GM20431 (cell line): ENCODE results near the gene ENTPD3.

Experiments used
- in situ Hi-C: fragments of 300-500 bp; cut with MseI, MboI; formaldehyde crosslinking; loops from one replicate; pipeline ENCODE4 v1.15.0; 2020; ENCODE audit warnings: low sequenced_read_pairs; ENCODE audit not compliant: unreplicated experiment

ENTPD3 gene

DNA sequence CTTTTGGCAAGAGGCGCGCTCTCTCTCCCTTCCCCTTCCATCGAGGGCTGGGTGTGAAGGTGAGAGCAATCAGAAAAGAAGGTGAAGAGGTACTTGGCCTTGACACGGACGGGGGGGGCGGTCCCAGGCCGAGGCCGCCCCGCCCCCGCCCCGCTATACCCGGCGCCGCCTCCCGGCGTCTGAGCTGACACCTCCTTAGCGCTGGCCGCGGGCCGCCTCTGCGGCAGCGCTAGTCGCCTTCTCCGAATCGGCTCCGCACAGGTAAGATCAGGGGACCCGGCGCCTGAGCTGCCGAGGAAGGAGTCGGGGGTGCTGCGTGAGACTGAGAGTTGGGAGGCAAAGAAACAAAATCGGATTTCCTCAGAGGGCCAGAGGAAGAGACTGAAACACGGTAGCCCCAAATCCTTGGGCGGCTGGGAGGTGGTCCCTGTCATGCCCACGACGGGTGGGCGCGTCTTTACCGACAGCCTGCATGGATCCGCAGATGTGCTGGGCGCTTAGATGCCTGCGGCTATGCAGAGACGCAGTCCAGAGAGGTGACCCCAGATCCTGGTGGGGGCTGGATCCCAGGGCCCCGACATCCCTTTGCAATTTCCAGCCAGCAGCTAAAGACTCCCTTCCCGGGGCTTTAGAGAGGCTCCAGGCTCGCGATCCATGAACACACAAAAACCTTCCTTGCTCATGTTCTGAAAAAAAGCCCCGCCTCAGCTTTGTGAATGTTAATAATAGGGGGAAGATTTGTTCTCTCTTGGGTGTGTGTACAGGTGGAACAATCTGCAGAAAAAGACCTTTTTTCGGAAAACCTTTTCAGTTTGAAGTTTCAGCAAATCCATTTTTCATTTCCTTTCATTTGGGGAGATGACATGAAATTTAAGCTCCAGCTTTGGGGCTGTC lies at the start of gene ENTPD3:
TSS of gene ENTPD3 (plus strand) at position 184 of the 894 bp plus-strand sequence. CDS start 874 bp downstream, outside the sequence.
- in situ Hi-C loops: no loop called here

DNA sequence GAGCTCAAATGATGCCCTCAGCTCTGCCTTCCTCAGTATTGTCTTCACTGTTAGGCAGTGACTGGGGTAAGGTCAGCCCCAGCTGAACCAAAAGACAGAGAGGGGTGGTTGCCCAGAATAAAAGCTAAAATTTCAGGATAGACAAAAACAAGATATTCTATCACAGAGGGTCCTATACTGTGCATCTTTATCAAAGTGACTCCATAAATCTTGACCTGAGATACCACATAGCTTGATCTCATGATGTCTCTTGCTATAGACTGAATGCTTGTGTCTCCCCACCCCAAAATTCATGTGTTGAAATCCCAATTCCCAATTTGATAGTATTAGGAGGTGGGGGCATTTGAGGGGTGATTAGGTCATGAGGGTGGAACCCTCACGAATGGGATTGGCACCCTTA lies 47.1 kb upstream of the ENTPD3 start:
- in situ Hi-C loops: loop anchor here (25.0 kb wide), 2 partner anchors 222 to 1547 kb away; no protein-coding TSS in a partner anchor

- in situ Hi-C loops: loop anchor here (25.0 kb wide), 2 partner anchors 222 to 1547 kb away; no protein-coding TSS in a partner anchor
These were observed 46.3 kb upstream of the ENTPD3 start for GRCh38 chr3:40340541-40341170.

DNA sequence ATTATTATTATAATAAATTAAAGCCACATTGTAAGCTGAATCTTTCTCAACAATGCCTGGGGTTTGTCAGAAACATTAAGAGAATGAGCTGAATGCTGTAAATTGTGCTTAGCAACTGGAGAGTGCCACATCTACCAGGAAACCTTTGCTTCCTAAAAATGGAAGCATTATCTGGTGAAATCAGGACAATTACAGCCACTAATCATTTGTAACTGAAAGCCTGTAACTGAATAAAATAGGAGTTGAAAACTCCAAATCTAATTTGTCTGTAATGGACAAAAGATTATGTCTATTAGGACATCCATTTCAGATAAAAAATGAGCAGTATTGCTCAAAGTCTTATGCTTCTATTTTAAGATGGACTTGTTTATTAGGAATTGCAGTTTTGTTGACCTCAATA lies 45.3 kb upstream of the ENTPD3 start:
- in situ Hi-C loops: loop anchor here (25.0 kb wide), 2 partner anchors 221 to 1546 kb away; no protein-coding TSS in a partner anchor

GRCh38 chr3:40350529-40350928 lies 36.5 kb upstream of the ENTPD3 start:
- in situ Hi-C loops: no loop called here

- in situ Hi-C loops: no loop called here
These were observed 31.6 kb upstream of the ENTPD3 start for GRCh38 chr3:40355410-40355809.

- in situ Hi-C loops: no loop called here
These were observed 28.5 kb upstream of the ENTPD3 start for GRCh38 chr3:40358454-40358853.

- in situ Hi-C loops: no loop called here
These were observed 23.3 kb upstream of the ENTPD3 start for GRCh38 chr3:40363674-40364073.

GRCh38 chr3:40366203-40367162 lies 20.5 kb upstream of the ENTPD3 start:
- in situ Hi-C loops: no loop called here

DNA sequence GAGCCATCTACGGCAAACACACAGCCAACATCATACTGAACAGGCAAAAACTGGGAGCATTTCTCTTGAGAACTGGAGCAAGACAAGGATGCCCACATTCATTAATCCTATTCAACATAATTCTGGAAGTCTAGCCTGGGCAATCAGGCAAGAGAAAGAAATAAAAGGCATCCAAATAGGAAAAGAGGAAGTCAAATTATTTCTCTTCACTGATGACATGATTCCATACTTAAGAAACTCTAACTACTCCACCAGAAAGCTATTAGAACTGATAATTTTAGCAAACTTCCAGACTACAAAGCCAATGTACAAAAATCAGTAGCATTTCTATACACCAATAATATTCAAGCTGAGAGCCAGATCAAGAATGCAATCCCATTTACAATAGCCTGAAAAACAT lies 17.3 kb upstream of the ENTPD3 start:
- in situ Hi-C loops: no loop called here

DNA sequence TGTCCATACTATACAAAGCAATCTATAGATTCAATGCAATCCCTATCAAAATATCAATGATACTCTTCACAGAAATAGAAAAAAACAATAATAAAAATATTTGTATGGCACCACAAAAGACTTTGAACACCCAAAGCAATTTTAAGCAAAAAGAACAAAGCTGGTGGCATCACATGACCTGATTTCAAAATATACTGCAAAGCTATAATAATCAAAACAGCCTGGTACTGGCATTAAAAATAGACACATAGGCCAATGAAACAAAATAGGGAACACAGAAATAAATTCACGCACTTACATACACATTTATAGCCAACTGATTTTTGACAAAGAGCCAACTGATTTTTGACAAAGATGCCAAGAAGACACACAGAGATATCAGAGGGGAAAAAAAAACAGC lies 9.2 kb upstream of the ENTPD3 start:
- in situ Hi-C loops: no loop called here

DNA sequence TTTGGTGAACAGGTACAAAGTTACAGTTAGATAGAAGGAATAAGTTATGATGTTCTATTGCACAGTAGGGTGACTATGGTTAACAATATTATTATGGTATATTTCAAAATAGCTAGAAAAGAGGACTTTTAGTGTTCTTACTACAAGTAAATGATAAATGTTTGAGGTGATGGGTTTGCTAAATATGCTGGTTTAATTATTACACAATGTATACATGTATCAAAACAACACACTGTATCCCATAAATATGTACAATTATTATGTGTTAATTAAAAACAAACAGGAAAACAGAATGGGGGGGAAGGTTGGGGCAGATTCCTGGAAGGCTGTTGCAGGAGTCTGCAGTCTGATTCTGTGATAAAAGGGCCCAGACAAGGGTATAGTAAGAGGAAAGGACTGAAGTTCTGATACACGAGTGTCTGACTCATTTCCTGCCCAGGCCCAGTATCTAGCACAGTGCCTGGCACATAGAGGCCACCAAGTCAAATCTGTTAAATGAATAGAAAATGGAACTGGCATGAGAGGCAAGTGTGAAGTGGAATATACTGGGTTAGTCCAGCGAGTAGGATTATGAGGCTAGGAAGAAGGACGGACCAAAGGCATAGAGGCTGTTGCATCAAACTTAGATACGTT lies 7.2 kb upstream of the ENTPD3 start:
- in situ Hi-C loops: no loop called here

DNA sequence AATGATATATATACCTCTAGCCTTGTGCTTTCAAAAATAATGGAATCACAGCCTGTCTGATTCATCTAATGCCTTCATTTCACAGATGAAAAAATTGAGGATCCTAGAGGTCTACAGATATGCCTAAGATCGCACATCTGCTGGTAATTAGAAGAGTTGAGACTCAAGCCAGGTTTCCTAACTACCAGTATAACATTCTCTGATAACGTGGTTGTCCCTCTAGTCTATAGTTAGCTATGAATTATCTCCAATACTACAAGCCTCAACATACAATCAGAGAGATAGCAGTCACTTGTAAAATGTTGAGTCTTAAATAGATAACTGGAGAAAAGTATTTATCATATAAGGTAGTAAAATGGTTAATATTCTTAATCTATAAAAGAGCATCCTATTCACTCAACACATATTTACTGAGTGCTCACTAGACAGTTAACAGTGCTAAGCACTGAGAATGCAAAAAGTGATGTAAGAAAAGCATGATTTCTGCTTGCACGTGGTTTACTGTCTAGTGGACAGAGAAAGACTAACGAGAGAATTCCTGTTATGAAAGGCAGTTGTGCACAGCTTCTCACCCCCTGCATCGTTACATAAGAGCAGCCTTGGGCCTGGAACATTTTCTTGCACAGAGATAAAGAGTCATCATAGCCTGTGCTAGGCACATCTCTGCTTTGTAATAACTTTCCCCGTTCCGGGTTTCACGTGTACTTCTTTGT lies 4.9 kb upstream of the ENTPD3 start:
- in situ Hi-C loops: no loop called here

GRCh38 chr3:40382617-40382979 lies 4.4 kb upstream of the ENTPD3 start:
- in situ Hi-C loops: no loop called here

DNA sequence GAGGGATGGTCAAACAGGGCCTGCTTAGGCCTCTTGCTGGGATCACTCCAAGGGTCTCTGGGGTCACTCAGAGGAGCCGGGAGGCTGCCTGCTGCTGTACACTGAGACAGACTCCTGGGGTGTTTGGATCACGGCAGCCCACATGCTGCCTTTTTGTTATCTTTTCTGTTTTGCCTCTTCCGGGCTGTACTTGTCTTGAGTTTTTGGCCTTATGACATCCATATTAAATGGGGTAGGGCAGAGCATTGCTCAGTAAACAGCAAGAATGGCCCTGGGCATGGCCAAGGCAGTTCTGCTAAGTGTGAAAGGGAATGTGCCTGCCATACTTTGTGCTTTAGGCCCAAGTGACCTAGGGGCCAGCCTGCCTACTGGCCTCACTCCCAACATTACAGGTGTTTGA lies 771 bp upstream of the ENTPD3 start:
- in situ Hi-C loops: no loop called here

DNA sequence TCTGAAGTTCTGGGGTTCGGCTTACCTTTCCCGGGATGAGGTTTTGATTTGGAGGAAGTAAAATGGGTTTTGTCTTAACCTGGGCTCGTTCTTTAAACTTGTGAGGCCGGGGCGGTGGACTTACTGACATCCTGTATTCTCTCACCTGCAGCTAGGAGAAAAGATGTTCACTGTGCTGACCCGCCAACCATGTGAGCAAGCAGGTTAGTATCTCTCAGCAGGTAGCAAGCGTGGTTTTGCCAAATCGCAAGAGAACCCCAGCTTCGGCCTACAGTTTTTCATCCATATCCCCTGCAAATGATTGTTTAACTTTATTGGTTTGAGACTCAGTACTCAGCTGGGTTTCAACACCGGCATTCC lies 891 bp downstream of the ENTPD3 start:
- in situ Hi-C loops: no loop called here

- in situ Hi-C loops: no loop called here
These were observed 9.4 kb downstream of the ENTPD3 start for GRCh38 chr3:40396406-40396805.

GRCh38 chr3:40397129-40397528 lies 10.1 kb downstream of the ENTPD3 start:
- in situ Hi-C loops: no loop called here

DNA sequence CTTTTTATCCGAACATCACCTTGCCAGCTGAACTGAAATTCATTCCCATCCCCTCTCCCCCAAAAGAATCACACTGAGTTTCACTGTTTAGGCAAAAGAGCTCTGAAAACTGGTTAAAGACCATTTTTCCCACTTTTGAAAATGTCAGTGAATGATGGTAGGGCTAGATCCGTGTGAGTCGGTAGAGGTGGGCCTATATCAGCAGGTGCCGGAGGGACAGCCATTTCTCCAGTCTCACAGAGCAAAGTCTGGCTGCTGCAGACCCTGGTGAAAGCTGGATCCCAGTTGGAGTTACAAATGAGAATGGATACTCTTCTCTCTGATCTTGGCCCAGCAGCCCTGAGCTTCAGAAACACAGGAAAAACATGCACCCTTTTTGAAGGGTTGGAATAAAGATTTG lies 10.9 kb downstream of the ENTPD3 start:
- in situ Hi-C loops: no loop called here
